HG03378 (cell line): ENCODE measurements around the gene ACSM6.
A peak's percentile ranks its signal among the peaks of the same experiment; 100 is the strongest.

ENCODE experiments used
- ATAC-seq: cut with Tn5 transposase; IDR thresholded peaks from one replicate; pipeline ENCODE4 v1.9.1; 2021; ENCODE audit warnings: mild to moderate bottlenecking, moderate library complexity; ENCODE audit not compliant: unreplicated experiment

ACSM6 gene

DNA sequence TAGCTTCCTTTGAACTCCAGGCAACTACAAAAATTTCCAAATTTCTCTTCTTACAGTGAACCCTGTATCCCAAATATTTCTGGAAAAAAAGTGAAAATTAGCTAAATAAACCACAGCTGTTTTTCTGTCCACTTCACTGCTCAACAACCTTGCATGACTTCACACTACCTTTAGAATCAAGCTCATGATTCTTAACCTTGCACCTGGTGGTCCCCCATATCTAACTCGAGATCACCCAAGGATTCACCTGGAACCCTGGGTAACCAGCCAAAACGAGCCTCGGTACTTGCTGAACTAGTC lies 49.2 kb downstream of the ACSM6 start:
- ATAC-seq: no peak

GRCh38 chr10:95244152-95244551 lies 50.1 kb downstream of the ACSM6 start:
- ATAC-seq: no peak

- peak; percentile 89 for ATAC-seq
These were observed 51.5 kb downstream of the ACSM6 start for GRCh38 chr10:95245425-95246055.

- no peak for ATAC-seq
These were observed 52.6 kb downstream of the ACSM6 start for GRCh38 chr10:95246582-95247051.

DNA sequence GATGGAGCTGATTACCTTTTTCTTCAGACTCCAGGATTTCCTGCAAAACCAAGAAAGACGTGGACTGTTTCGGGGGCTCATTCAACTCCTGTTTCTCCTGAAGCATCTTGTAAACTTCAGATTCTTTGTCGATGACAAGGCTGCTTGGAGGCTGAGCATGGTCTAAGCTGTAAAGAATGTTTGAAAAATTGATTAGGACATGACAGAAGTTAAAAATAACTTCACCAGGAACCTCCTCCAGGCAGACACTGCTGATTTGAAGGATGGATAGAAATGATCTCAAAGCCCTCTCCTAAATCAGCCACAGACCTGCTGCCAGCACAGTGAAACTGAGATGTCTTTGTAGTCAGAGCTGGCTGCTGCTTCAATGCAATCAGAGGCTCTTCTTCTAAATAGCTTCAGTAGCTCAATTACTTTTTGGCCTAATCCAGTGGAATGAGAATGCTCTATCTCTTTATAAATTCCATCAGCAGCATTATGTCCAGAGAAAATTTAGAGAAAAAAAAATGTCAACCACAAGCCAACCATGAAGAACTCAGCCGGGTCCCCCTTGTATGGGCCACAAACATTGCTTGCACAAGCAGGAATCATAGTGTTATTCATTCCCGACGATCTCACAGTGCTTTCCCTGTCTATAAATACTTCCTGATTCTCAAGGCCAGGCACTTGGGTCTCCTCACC lies 53.3 kb downstream of the ACSM6 start:
- no peak for ATAC-seq

GRCh38 chr10:95247881-95248583 lies 54.0 kb downstream of the ACSM6 start:
- ATAC-seq: no peak

DNA sequence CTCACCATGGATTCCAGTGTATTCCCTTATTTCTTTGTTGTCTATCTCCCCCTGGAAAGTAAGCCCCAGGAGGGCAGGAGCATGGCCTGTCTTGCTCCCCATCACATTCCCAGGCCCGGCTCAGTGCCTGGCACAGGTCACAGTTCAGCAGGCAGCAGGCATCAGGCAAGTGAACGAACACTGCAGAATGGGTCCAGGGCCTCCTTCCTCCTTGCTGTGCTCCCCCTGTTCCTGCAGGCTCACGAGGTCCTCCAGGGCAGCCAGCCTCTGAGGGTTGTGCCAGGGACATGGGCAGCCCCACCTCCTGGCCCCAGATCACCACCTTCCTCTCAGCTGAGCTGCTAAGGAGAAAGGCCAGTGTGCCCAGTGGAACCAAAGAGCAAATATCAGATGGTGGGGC lies 55.0 kb downstream of the ACSM6 start:
- ATAC-seq: no peak

GRCh38 chr10:95249467-95249866 lies 55.4 kb downstream of the ACSM6 start:
- ATAC-seq: no peak

- ATAC-seq: no peak
These were observed 56.8 kb downstream of the ACSM6 start for GRCh38 chr10:95250856-95251255.

- ATAC-seq: no peak
These were observed 59.0 kb downstream of the ACSM6 start for GRCh38 chr10:95253007-95253406.

DNA sequence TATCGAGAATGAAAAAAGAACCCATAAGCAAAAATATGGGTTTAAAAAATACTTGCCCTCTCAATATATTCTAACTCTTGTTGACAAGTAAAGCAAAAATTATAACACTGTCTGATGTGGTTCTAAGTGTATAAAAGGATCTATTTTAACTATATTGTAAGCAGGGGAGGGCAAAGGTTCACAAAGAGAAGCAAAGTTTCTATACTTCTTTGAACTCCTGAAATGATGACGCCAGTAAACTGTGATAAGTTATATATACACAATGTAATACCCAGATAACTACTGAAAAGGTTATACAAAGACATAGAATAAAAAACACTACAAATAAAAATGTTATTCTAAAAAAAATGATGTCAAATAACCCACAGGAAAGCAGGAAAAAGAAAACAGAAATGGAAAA lies 59.6 kb downstream of the ACSM6 start:
- ATAC-seq: no peak

GRCh38 chr10:95254629-95255028 lies 60.6 kb downstream of the ACSM6 start:
- ATAC-seq: no peak

- no peak for ATAC-seq
These were observed 62.2 kb downstream of the ACSM6 start for GRCh38 chr10:95256268-95256667.

DNA sequence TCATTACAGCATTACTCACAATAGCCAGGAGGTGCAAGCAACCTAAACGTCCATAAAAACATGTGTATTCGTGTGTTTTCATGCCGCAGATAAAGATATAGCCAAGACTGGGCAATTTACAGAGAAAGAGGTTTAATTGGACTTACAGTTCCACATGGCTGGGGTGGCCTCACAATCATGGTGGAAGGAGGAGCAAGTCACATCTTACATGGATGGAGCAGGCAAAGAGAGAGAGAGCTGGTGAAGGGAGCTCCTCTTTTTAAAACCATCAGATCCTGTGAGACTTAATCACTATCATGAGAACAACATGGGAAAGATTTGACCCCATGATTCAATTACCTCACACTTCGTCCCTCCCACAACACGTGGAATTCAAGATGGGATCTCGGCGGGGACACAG lies 63.8 kb downstream of the ACSM6 start:
- ATAC-seq: no peak

DNA sequence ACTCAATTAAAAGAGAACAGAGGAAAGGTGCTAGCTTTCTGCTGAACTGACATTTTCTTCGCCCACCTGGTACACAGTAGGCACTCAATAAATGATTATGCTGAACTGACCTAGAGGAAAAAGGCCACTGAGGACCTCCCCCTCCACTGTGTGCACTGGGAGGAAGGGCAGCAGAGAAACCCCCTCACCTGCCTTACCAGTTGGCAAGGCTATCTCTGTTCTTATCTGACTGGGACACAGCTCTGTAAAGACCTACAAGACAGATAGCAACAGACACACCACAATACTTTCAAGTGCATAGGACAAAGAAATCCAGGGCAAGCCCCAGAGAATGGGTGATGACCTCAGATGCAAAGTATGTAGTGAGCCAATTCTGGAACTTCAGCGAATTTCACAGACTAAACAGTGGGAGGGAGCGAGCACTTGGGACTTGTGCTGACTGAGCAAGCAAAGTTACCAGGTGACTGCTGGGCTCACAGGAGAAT lies 66.4 kb downstream of the ACSM6 start:
- peak; percentile 57 for ATAC-seq

DNA sequence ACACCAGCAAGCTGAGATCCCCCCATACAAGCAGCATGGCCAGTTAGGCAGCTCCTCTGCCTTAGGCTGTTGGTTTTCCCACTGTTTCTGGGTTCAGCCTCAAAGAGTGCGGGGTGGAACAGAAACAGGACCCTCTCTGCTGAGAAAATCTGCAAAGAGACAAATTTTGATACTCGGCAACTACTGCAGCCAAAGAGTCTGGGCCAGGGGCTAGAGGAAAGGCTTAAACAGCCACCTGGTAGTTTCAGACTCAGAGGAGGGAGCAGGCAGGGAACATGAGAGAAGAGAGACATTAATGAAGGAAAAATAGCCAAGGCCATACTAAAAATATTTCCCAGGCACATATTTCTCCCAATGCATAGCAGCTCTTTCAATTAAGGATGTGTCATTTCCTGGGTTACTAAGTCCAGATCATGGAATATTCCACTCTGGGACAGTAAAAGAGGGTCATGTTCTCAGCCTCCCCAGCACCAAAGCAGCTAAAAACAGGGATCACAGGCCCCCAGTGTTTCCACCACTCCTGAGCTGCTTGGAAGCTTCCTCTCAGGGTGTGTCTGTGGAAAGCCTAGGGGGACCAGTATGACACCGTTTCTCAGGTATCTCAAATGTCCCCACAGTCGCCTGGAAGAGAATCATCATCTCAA lies 67.0 kb downstream of the ACSM6 start:
- no peak for ATAC-seq

DNA sequence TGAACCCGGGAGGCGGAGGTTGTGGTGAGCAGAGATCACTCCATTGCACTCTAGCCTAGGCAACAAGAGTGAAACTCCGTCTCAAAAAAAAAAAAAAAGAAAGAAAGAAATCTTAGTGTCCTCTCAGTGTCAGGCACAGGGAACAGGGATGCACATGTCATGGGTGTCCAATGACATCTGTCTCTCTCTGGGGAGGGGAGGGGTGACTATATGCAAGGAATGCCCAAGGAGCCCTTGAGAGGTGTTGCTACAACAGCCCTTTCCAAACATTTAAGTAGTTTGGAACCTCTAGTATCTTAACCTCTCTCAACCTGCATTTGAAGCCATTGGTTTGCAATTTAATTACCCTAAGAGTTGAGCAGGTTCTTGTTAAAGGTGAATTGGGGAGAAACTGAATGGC lies 67.9 kb downstream of the ACSM6 start:
- no peak for ATAC-seq

GRCh38 chr10:95262763-95263518 lies 68.9 kb downstream of the ACSM6 start:
- no peak for ATAC-seq

DNA sequence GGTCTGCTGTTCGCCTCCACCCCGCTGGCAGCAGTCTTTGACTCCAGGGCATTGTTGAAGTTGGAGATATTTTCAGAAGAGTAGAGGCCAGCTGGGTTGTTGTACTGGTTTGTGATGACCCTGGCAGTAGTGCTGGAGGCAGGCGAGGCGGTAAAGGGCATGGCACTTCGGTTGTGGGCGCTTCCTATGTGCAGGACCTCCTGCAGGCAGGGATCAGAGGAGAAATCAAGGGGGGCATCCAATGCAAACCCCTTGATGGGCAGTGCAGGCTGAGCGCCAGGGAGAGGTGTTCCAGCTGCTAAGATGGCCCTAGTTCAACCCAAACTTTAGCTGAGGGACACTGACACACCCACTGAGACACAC lies 69.8 kb downstream of the ACSM6 start:
- ATAC-seq: no peak

DNA sequence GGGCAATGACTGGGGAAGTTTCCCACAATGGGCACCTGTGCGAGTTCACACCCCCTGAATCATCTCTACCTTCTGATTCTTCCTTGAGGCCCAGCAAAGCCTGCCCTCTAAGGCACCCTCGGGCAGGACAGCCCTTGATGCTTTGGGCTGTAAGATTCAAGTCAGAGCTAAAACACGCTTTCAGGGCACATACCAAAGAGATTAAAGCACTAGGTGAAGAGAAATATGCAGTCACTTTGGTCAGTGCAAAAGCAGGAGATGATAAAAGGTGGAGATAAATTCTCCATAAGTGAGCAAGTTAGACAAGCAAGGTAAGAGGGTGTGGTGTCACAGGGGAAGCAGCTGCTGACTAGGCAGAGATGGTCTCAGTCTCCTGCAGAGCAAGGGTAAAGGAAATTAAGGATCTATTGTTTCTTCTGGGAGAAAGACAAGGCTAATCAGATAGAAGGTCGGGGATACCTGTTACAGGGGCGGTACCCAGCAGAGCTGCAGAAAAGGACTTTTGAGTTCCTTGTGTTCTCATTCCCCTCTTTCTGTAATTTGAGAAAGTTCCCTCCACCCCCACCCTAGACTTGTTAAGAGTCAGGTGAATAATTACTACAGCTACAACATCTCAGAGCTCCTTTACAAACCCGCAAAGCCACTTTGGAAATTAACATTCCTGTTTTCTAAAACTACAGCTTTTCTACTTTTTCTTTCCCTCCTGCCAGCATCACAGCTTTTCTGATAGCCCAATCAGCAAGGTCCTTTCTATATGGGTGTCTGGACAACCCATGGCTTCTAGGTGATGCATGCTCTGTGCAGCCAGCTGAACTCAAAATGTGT lies 70.4 kb downstream of the ACSM6 start:
- ATAC-seq: no peak
